SK-N-SH treated with all-trans-retinoic acid at 6 μM for 48 hours (cell line): ENCODE data around the gene GPX4.

Source experiments
- ARNTL ChIP-seq: fragments of 450-650 bp; formaldehyde crosslinking; IDR thresholded peaks from 2 replicates; pipeline ENCODE4 v1.5.0; 2020; ENCODE audit warnings: low read depth, mild to moderate bottlenecking, moderate library complexity, borderline replicate concordance
- BACH2 ChIP-seq: fragments of 250-450 bp; sonication (Bioruptor Pico); IDR thresholded peaks from 2 replicates; pipeline ENCODE4 v1.9.0; 2021; ENCODE audit warnings: mild to moderate bottlenecking, borderline replicate concordance
- CSRNP3 ChIP-seq: fragments of 250-450 bp; sonication (Bioruptor Pico); IDR thresholded peaks from 2 replicates; pipeline ENCODE4 v1.5.1; 2021; ENCODE audit warnings: mild to moderate bottlenecking, moderate library complexity
- OSR1 ChIP-seq: fragments of 250-450 bp; sonication (Bioruptor Pico); IDR thresholded peaks from 2 replicates; pipeline ENCODE4 v1.8.0; 2022; ENCODE audit warnings: moderate library complexity, mild to moderate bottlenecking, inconsistent platforms
- PATZ1 ChIP-seq: fragments of 250-450 bp; sonication (Bioruptor Pico); IDR thresholded peaks from 2 replicates; pipeline ENCODE4 v1.8.0; 2020; ENCODE audit warnings: mild to moderate bottlenecking, moderate library complexity, borderline replicate concordance
- POU6F1 ChIP-seq: fragments of 250-450 bp; sonication (Bioruptor Pico); IDR thresholded peaks from 2 replicates; pipeline ENCODE4 v1.8.0; 2021; ENCODE audit warnings: low read depth, mild to moderate bottlenecking, moderate library complexity, borderline replicate concordance
- SNAI2 ChIP-seq: fragments of 250-450 bp; sonication (Bioruptor Pico); IDR thresholded peaks from 2 replicates; pipeline ENCODE4 v1.5.0; 2020; ENCODE audit warnings: mild to moderate bottlenecking, moderate library complexity
- ZNF70 ChIP-seq: fragments of 450-650 bp; formaldehyde crosslinking; IDR thresholded peaks from 2 replicates; pipeline ENCODE4 v1.5.0; 2020; ENCODE audit warnings: mild to moderate bottlenecking, moderate library complexity

- TF ChIP-seq SNAI2 (no peak), CSRNP3 (no peak), OSR1 (CRISPR knock-in tag) (no peak), BACH2 (CRISPR knock-in tag) (no peak), PATZ1 (CRISPR knock-in tag) (no peak), ZNF70 (no peak), ARNTL (CRISPR knock-in tag) (no peak), POU6F1 (CRISPR knock-in tag) (no peak)
Observed at GRCh38 chr19:1085676-1086442, 17.9 kb upstream of the GPX4 start.
